T-helper 2 cell treated with Interferon-gamma antibody and Interleukin-4, amounts not matched to agents 5 μg/mL and 100 μg/mL, for 36 hours (primary cell): ENCODE measurements around the gene DHRS12.

ENCODE experiments used
- DNase-seq: peaks from one replicate; pipeline ENCODE4 v3.0.0; 2021; ENCODE audit warnings: low spot score
- H3K27ac Mint-ChIP-seq: one replicate; pipeline ENCODE4 v1.8.0; 2021; ENCODE audit warnings: mild to moderate bottlenecking, mixed read lengths
- H3K27me3 Mint-ChIP-seq: one replicate; pipeline ENCODE4 v1.8.0; 2021; ENCODE audit warnings: low read depth, mixed read lengths
- H3K36me3 Mint-ChIP-seq: one replicate; pipeline ENCODE4 v1.8.0; 2021; ENCODE audit warnings: low read depth, mixed read lengths
- H3K4me1 Mint-ChIP-seq: one replicate; pipeline ENCODE4 v1.8.0; 2021; ENCODE audit warnings: low read depth, mixed read lengths
- H3K4me3 Mint-ChIP-seq: one replicate; pipeline ENCODE4 v1.8.0; 2022; ENCODE audit warnings: mild to moderate bottlenecking, moderate library complexity, mixed read lengths
- H3K9me3 Mint-ChIP-seq: one replicate; pipeline ENCODE4 v1.8.0; 2021; ENCODE audit warnings: mixed read lengths

The DHRS12 gene

GRCh38 chr13:51808811-51809210, 4.8 kb upstream of the DHRS12 start:
- Mint-ChIP-seq H3K4me3 (no peak overlapping the region), H3K9me3 (no peaks in the 10 kb centered on the region), H3K27ac (no peak overlapping the region), H3K4me1 (peaks cover 14% of the 10 kb centered on the region), H3K27me3 (peaks cover 7% of the 10 kb centered on the region), H3K36me3 (no peaks in the 10 kb centered on the region)
- DNase-seq = no peak

- no peaks in the 10 kb centered on the region for H3K36me3 Mint-ChIP-seq
- H3K4me1 Mint-ChIP-seq = peaks cover 27% of the 10 kb centered on the region
- H3K27ac Mint-ChIP-seq = no peak overlapping the region
Observed at GRCh38 chr13:51807041-51807440, 3.1 kb upstream of the DHRS12 start.

GRCh38 chr13:51806566-51806965, 2.6 kb upstream of the DHRS12 start:
- Mint-ChIP-seq H3K27me3 (peaks cover 7% of the 10 kb centered on the region), H3K27ac (no peak overlapping the region), H3K4me1 (peaks cover 30% of the 10 kb centered on the region), H3K36me3 (no peaks in the 10 kb centered on the region), H3K4me3 (no peak overlapping the region), H3K9me3 (no peaks in the 10 kb centered on the region)
- DNase-seq = no peak

More at GRCh38 chr13:51807041-51807440, 3.1 kb upstream of the DHRS12 start:
- H3K9me3 Mint-ChIP-seq = no peaks in the 10 kb centered on the region
- H3K4me3 Mint-ChIP-seq = no peak overlapping the region
- H3K27me3 Mint-ChIP-seq = peaks cover 7% of the 10 kb centered on the region
- no peak for DNase-seq

GRCh38 chr13:51805925-51806324, 2.0 kb upstream of the DHRS12 start:
- Mint-ChIP-seq H3K27me3 (peaks cover 7% of the 10 kb centered on the region), H3K36me3 (no peaks in the 10 kb centered on the region), H3K4me1 (peaks cover 30% of the 10 kb centered on the region), H3K27ac (no peak overlapping the region), H3K4me3 (no peak overlapping the region), H3K9me3 (no peaks in the 10 kb centered on the region)
- no peak for DNase-seq

GRCh38 chr13:51805313-51805712, 1.4 kb upstream of the DHRS12 start:
- Mint-ChIP-seq H3K36me3 (no peaks in the 10 kb centered on the region), H3K27ac (peak overlapping the region; percentile 47), H3K4me3 (peak overlapping the region; percentile 83), H3K4me1 (peaks cover 30% of the 10 kb centered on the region), H3K27me3 (peaks cover 7% of the 10 kb centered on the region), H3K9me3 (no peaks in the 10 kb centered on the region)
- DNase-seq = no peak

- Mint-ChIP-seq H3K9me3 (no peaks in the 10 kb centered on the region), H3K4me3 (peak overlapping the region; percentile 83), H3K4me1 (peaks cover 30% of the 10 kb centered on the region), H3K27ac (peak overlapping the region; percentile 81), H3K36me3 (no peaks in the 10 kb centered on the region), H3K27me3 (peaks cover 7% of the 10 kb centered on the region)
- DNase-seq = no peak
Observed at GRCh38 chr13:51804295-51805172, 571 bp upstream of the DHRS12 start.

GRCh38 chr13:51802631-51803418, 1.1 kb downstream of the DHRS12 start:
- Mint-ChIP-seq H3K9me3 (no peaks in the 10 kb centered on the region), H3K27ac (peak overlapping the region; percentile 100), H3K36me3 (no peaks in the 10 kb centered on the region), H3K4me3 (peak overlapping the region; percentile 94), H3K27me3 (peaks cover 7% of the 10 kb centered on the region), H3K4me1 (peaks cover 30% of the 10 kb centered on the region)
- no peak for DNase-seq

GRCh38 chr13:51801631-51802099, 2.3 kb downstream of the DHRS12 start:
- H3K4me3 Mint-ChIP-seq = no peak overlapping the region
- H3K36me3 Mint-ChIP-seq = no peaks in the 10 kb centered on the region
- H3K27ac Mint-ChIP-seq = peak overlapping the region; percentile 100
- no peaks in the 10 kb centered on the region for H3K9me3 Mint-ChIP-seq
- DNase-seq = no peak
- peaks cover 6% of the 10 kb centered on the region for H3K27me3 Mint-ChIP-seq
- peaks cover 30% of the 10 kb centered on the region for H3K4me1 Mint-ChIP-seq

GRCh38 chr13:51800486-51800885, 3.5 kb downstream of the DHRS12 start:
- peaks cover 29% of the 10 kb centered on the region for H3K4me1 Mint-ChIP-seq
- no peaks in the 10 kb centered on the region for H3K9me3 Mint-ChIP-seq
- peaks cover 3% of the 10 kb centered on the region for H3K27me3 Mint-ChIP-seq
- H3K4me3 Mint-ChIP-seq = no peak overlapping the region
- no peak for DNase-seq
- no peak overlapping the region for H3K27ac Mint-ChIP-seq
- H3K36me3 Mint-ChIP-seq = no peaks in the 10 kb centered on the region

- Mint-ChIP-seq H3K27ac (no peak overlapping the region), H3K4me1 (peaks cover 18% of the 10 kb centered on the region), H3K9me3 (no peaks in the 10 kb centered on the region), H3K27me3 (no peaks in the 10 kb centered on the region), H3K4me3 (no peak overlapping the region), H3K36me3 (no peaks in the 10 kb centered on the region)
- no peak for DNase-seq
Observed at GRCh38 chr13:51799261-51799660, 4.7 kb downstream of the DHRS12 start.

GRCh38 chr13:51797664-51798488, 6.1 kb downstream of the DHRS12 start:
- DNase-seq = peak; percentile 38
- no peaks in the 10 kb centered on the region for H3K36me3 Mint-ChIP-seq
- no peak overlapping the region for H3K4me3 Mint-ChIP-seq
- no peaks in the 10 kb centered on the region for H3K9me3 Mint-ChIP-seq
- H3K27me3 Mint-ChIP-seq = no peaks in the 10 kb centered on the region
- peaks cover 21% of the 10 kb centered on the region for H3K4me1 Mint-ChIP-seq
- no peak overlapping the region for H3K27ac Mint-ChIP-seq

- no peak overlapping the region for H3K4me3 Mint-ChIP-seq
- H3K9me3 Mint-ChIP-seq = no peaks in the 10 kb centered on the region
- peaks cover 11% of the 10 kb centered on the region for H3K4me1 Mint-ChIP-seq
- no peak overlapping the region for H3K27ac Mint-ChIP-seq
- no peaks in the 10 kb centered on the region for H3K36me3 Mint-ChIP-seq
- no peaks in the 10 kb centered on the region for H3K27me3 Mint-ChIP-seq
- no peak for DNase-seq
Observed at GRCh38 chr13:51796546-51796945, 7.4 kb downstream of the DHRS12 start.

- no peaks in the 10 kb centered on the region for H3K27me3 Mint-ChIP-seq
- DNase-seq = no peak
- no peaks in the 10 kb centered on the region for H3K36me3 Mint-ChIP-seq
- no peak overlapping the region for H3K27ac Mint-ChIP-seq
- peaks cover 11% of the 10 kb centered on the region for H3K4me1 Mint-ChIP-seq
- H3K4me3 Mint-ChIP-seq = no peak overlapping the region
- no peaks in the 10 kb centered on the region for H3K9me3 Mint-ChIP-seq
Observed at GRCh38 chr13:51795419-51795818, 8.5 kb downstream of the DHRS12 start.
